HepG2 (cell line): Measurements from ENCODE around the gene AMN. TPM values are rescaled to one million over a fixed set of nuclear protein-coding genes. Genes with fewer than 3 reads are reported as not detected.

Source experiments
- ATAC-seq: fragments of 200-7000 bp; cut with Tn5 transposase; 3 replicates; pipeline ENCODE4 v1.9.1; 2020; ENCODE audit warnings: mild to moderate bottlenecking, moderate library complexity
- BruUV-seq: library from RNA; stranded (reverse); fragments of 400-500 nt; replicated peaks from 2 replicates; lab custom pipeline; 2021; lab: Mats Ljungman, UMichigan
- CTCF ChIA-PET: fragments of 300-600 bp; formaldehyde crosslinking; extraction: SDS; loops from one replicate; lab custom pipeline; 2021; ENCODE audit warnings: low total read pairs, inconsistent platforms, low intra/inter-chr PET ratio; lab: Yijun Ruan, JAX
- POLR2A ChIA-PET: fragments of 350-600 bp; sonication (Branson Sonifier 250); formaldehyde crosslinking; loops from one replicate; lab custom pipeline; 2020; ENCODE audit warnings: antibody characterized with exemption, inconsistent platforms; lab: Yijun Ruan, JAX
- DNase-seq: peaks from one replicate; pipeline ENCODE4 v3.0.0-alpha.2; 2015; ENCODE audit warnings: low spot score
- FAIRE-seq: peaks from 3 replicates; lab custom pipeline; 2011; peaks lifted over from hg19 to GRCh38; lab: Jason Lieb, UNC
- H2AFZ ChIP-seq: one replicate; pipeline ENCODE4 v1.6.1; 2011; ENCODE audit warnings: low read length, inconsistent platforms
- H3K27ac ChIP-seq: fragments of 300-600 bp; 3 replicates; pipeline ENCODE4 v1.8.0; 2011; ENCODE audit warnings: mixed run types, mild to moderate bottlenecking, mixed read lengths, low read length, inconsistent platforms; ENCODE audit not compliant: insufficient read depth; ENCODE audit errors: extremely low read length
- H3K27me3 ChIP-seq, 2 experiments: fragments of 200-600 bp in 1 of 2; 2 replicates in 1 of 2; 3 replicates in 1 of 2; pipeline versions ENCODE4 v1.6.0 to v1.8.0; 2011; ENCODE audit warnings: low read length in 2 of 2, mild to moderate bottlenecking in 2 of 2, moderate library complexity in 2 of 2, inconsistent platforms in 1 of 2; ENCODE audit not compliant: insufficient read depth in 2 of 2, control insufficient read depth in 1 of 2
- H3K36me3 ChIP-seq, 2 experiments: fragments of 200-600 bp in 1 of 2; replicated peaks in 1 of 2; 2 replicates in 1 of 2; 3 replicates in 1 of 2; pipeline versions ENCODE4 v1.5.1 to v1.8.0; 2011; ENCODE audit warnings: low read length in 2 of 2, inconsistent platforms in 1 of 2; ENCODE audit not compliant: insufficient read depth in 2 of 2, control insufficient read depth in 1 of 2
- H3K4me1 ChIP-seq: 2 replicates; pipeline ENCODE4 v1.5.1; 2012; ENCODE audit warnings: low read length, inconsistent platforms; ENCODE audit not compliant: insufficient read depth
- H3K4me2 ChIP-seq: 2 replicates; pipeline ENCODE4 v1.6.0; 2011; ENCODE audit warnings: low read depth, low read length, inconsistent platforms
- H3K4me3 ChIP-seq, 3 experiments: fragments of 200-600 bp in 1 of 3; sonication (generic), shearing (Covaris generic) in 1 of 3; replicated peaks in 1 of 3; 2 replicates each; pipeline ENCODE4 v1.5.1; 2011 to 2016; ENCODE audit warnings: low read length in 3 of 3, inconsistent platforms in 2 of 3, low read depth in 2 of 3, mild to moderate bottlenecking in 2 of 3, control low read depth in 1 of 3, mixed read lengths in 1 of 3; ENCODE audit not compliant: insufficient read depth in 1 of 3
- H3K79me2 ChIP-seq: one replicate; pipeline ENCODE4 v1.6.1; 2011; ENCODE audit warnings: low read length, inconsistent platforms; ENCODE audit not compliant: insufficient read depth
- H3K9ac ChIP-seq: 2 replicates; pipeline ENCODE4 v1.6.0; 2011; ENCODE audit warnings: mild to moderate bottlenecking, low read depth, low read length, inconsistent platforms; ENCODE audit not compliant: insufficient read depth
- H3K9me3 ChIP-seq: 2 replicates; pipeline ENCODE4 v1.5.1; 2012; ENCODE audit warnings: mild to moderate bottlenecking, low read length
- H4K20me1 ChIP-seq: 2 replicates; pipeline ENCODE4 v1.6.0; 2011; ENCODE audit warnings: inconsistent platforms, mild to moderate bottlenecking, low read length, moderate library complexity; ENCODE audit not compliant: insufficient read depth
- BRF2 ChIP-seq: sonication (generic); formaldehyde crosslinking; IDR thresholded peaks from 2 replicates; pipeline ENCODE4 v1.8.1; 2022; ENCODE audit warnings: mild to moderate bottlenecking, missing genetic modification reagents
- KDM5A ChIP-seq: fragments of 200-600 bp; sonication (generic); IDR thresholded peaks from 2 replicates; pipeline ENCODE4 v1.7.0; 2018; ENCODE audit warnings: antibody characterized with exemption, mild to moderate bottlenecking, low read length, borderline replicate concordance
- PATZ1 ChIP-seq: sonication (generic); formaldehyde crosslinking; IDR thresholded peaks from 2 replicates; pipeline ENCODE4 v1.4.0; 2020; ENCODE audit warnings: missing genetic modification reagents
- SMARCC2 ChIP-seq: fragments of 450-650 bp; IDR thresholded peaks from 2 replicates; pipeline ENCODE4 v1.6.1; 2017; ENCODE audit warnings: antibody characterized with exemption, mild to moderate bottlenecking
- ZNF749 ChIP-seq: sonication (generic); formaldehyde crosslinking; IDR thresholded peaks from 2 replicates; pipeline ENCODE4 v1.8.0; 2022; ENCODE audit warnings: mild to moderate bottlenecking, missing genetic modification reagents, moderate library complexity, borderline replicate concordance
- WGBS: methylation state at CpG from one replicate; pipeline ENCODE4 v1.1.6; 2017; ENCODE audit warnings: low lambda C conversion rate; 5-methylcytosine and 5-hydroxymethylcytosine counted together
- in situ Hi-C: cut with HindIII; loops from 2 replicates; pipeline ENCODE4 v1.10.0; 2017; ENCODE audit warnings: low pct_unique_long_range_greater_than_20kb; ENCODE audit not compliant: extremely low pct_ligation_motif_present
- intact Hi-C: fragments of 100-400 bp; cut with micrococcal nuclease; formaldehyde crosslinking; loops from one replicate; pipeline ENCODE4 v1.10.0; 2022; ENCODE audit not compliant: unreplicated experiment
- polyA plus RNA-seq, 8 experiments: library from polyadenylated mRNA; depleted of rRNA in 3 of 8; stranded (reverse) in 7 of 8; unstranded in 1 of 8; fragments of >200 nt; fragmentation: Illumina TruSeq in 4 of 8; extraction: Trizol in 4 of 8; gene quantifications; 2 replicates each; pipeline versions ENCODE4 v1.2.1 to v1.2.3, GENCODE V29; 2011 to 2016; ENCODE audit warnings: low read depth in 4 of 8, missing spikeins in 1 of 8, mixed read lengths in 1 of 8; ENCODE audit not compliant: insufficient read depth in 1 of 8
- total RNA-seq, 5 experiments: library from RNA; depleted of rRNA; stranded (reverse); fragments of >200 nt; fragmentation: Illumina TruSeq; extraction: Trizol; gene quantifications; 2 replicates each; pipeline ENCODE4 v1.2.3, GENCODE V29; 2016; ENCODE audit warnings: low read depth in 1 of 5
- TF ChIP-seq, protein P1 (sequence below): sonication (generic); formaldehyde crosslinking; IDR thresholded peaks from 2 replicates; pipeline ENCODE4 v1.8.0; 2022; ENCODE audit warnings: mild to moderate bottlenecking, missing genetic modification reagents; ENCODE audit not compliant: insufficient replicate concordance

Gene AMN
- total and polyA plus RNA-seq, 2 of the 13 experiments (the other 11 are each of a cell fraction or from before 2014, with no cell fraction given), result 9.8 to 33.1 TPM

DNA sequence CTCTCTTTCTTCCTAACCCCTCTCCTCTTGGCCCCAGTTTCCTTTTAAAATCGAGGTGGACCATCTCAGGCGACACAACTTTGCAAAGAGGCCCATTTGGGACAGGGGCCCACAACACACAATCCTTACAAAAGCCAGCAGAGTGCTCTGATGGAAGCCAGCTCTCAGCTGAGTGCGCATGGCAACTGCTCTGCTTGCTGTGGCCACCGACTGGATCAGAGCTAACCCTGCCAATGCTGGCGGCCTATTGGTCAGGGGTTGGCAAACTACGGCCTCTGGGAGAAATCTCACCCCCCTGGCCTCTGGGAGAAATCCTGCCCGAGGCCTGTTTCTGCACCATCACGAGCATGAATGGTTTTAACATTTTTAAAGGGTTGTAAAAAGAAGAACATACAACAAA is 55.0 kb downstream of the AMN start:
- DNase-seq (no peak), ATAC-seq (no peak), FAIRE-seq (no peak)
- POLR2A ChIA-PET, result no interaction called here
- Histone ChIP-seq H3K9me3 (no peaks in the 10 kb centered on the region), H3K27me3 (no peaks in the 10 kb centered on the region; a peak in 1 of 5 replicates), H3K27ac (no peak overlapping the region), H3K36me3 (peaks cover 17 to 63% of the 10 kb centered on the region in 2 experiments; a peak in 4 of 5 replicates), H3K4me2 (no peak overlapping the region), H2AFZ (no peak overlapping the region), H3K4me1 (no peaks in the 10 kb centered on the region), H4K20me1 (no peaks in the 10 kb centered on the region), H3K9ac (no peak overlapping the region), H3K79me2 (no peaks in the 10 kb centered on the region), H3K4me3 (no peak overlapping the region)
- WGBS, result 87% methylated on average over 8 of the region's 8 CpGs
- intact Hi-C loops, result no loop called here
- BruUV-seq, result no TSS peak
- TF ChIP-seq, protein P1, sequence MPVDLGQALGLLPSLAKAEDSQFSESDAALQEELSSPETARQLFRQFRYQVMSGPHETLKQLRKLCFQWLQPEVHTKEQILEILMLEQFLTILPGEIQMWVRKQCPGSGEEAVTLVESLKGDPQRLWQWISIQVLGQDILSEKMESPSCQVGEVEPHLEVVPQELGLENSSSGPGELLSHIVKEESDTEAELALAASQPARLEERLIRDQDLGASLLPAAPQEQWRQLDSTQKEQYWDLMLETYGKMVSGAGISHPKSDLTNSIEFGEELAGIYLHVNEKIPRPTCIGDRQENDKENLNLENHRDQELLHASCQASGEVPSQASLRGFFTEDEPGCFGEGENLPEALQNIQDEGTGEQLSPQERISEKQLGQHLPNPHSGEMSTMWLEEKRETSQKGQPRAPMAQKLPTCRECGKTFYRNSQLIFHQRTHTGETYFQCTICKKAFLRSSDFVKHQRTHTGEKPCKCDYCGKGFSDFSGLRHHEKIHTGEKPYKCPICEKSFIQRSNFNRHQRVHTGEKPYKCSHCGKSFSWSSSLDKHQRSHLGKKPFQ, result no peak
- TF ChIP-seq KDM5A (no peak), PATZ1 (CRISPR knock-in tag) (no peak), BRF2 (CRISPR knock-in tag) (no peak), SMARCC2 (no peak), ZNF749 (CRISPR knock-in tag) (no peak)
- in situ Hi-C loops, result no loop called here
- CTCF ChIA-PET, result no interaction called here
